GM12874 (cell line): ENCODE data around the gene ZFP64.

Source experiments
- CTCF ChIP-seq: IDR thresholded peaks from 2 replicates; pipeline ENCODE4 v1.5.1; 2011; ENCODE audit warnings: low read depth, mild to moderate bottlenecking, control low read depth, low read length, moderate library complexity; ENCODE audit not compliant: insufficient read depth

ZFP64 gene

GRCh38 chr20:52210037-52210990 lies 18.7 kb upstream of the ZFP64 start:
- no peak for TF ChIP-seq CTCF

GRCh38 chr20:52209154-52209571 lies 17.6 kb upstream of the ZFP64 start:
- TF ChIP-seq CTCF, result no peak

- no peak for TF ChIP-seq CTCF
These were observed 15.6 kb upstream of the ZFP64 start for GRCh38 chr20:52207020-52207810.

- no peak for TF ChIP-seq CTCF
These were observed 12.6 kb upstream of the ZFP64 start for GRCh38 chr20:52204136-52204535.

- no peak for TF ChIP-seq CTCF
These were observed 9.8 kb upstream of the ZFP64 start for GRCh38 chr20:52201395-52201794.

- TF ChIP-seq CTCF, result no peak
These were observed 9.3 kb upstream of the ZFP64 start for GRCh38 chr20:52200870-52201269.

- no peak for TF ChIP-seq CTCF
These were observed 5.3 kb upstream of the ZFP64 start for GRCh38 chr20:52196845-52197244.
